Ishikawa (cell line): Measurements from ENCODE around the gene TWNK.

Source experiments
- CEBPB ChIP-seq: IDR thresholded peaks from 2 replicates; pipeline ENCODE4 v1.6.1; 2012
- REST ChIP-seq: IDR thresholded peaks from 2 replicates; pipeline ENCODE4 v1.6.1; 2012; ENCODE audit warnings: low read depth, mild to moderate bottlenecking

GRCh38 chr10:101018118-101018599 lies 30.8 kb downstream of the TWNK start:
- TF ChIP-seq CEBPB (no peak), REST (no peak)
